ENCODE data around the gene BZW1. TPM values are rescaled to one million over a fixed set of nuclear protein-coding genes. Genes with fewer than 3 reads are reported as not detected.

Gene BZW1
- 222 and 358 TPM in 2 replicates for total RNA-seq
- polyA plus RNA-seq (2012): 133 TPM

- peak; percentile 98 for DNase-seq (ENCODE audit: low read depth)
Measured at GRCh38 chr2:200811333-200812121, at the start of gene BZW1. Gene BZW1, plus strand, starts transcription at chr2:200811910. Its CDS starts 1,308 bp downstream, at chr2:200813218.

GRCh38 chr2:200762127-200762526 lies 49.6 kb upstream of the BZW1 start:
- peak; percentile 58 for DNase-seq (ENCODE audit: low read depth)

GRCh38 chr2:200763422-200763821 lies 48.3 kb upstream of the BZW1 start:
- no peak for DNase-seq (ENCODE audit: low read depth)

- peak; percentile 76 for DNase-seq (ENCODE audit: low read depth)
Measured at GRCh38 chr2:200765139-200765951, 46.4 kb upstream of the BZW1 start.

GRCh38 chr2:200765995-200766660 lies 45.6 kb upstream of the BZW1 start:
- DNase-seq (ENCODE audit: low read depth): peak; percentile 59

- DNase-seq (ENCODE audit: low read depth): no peak
Measured at GRCh38 chr2:200767111-200767885, 44.4 kb upstream of the BZW1 start.

- DNase-seq (ENCODE audit: low read depth): no peak
Measured at GRCh38 chr2:200770847-200771246, 40.9 kb upstream of the BZW1 start.

- no peak for DNase-seq (ENCODE audit: low read depth)
Measured at GRCh38 chr2:200772620-200773019, 39.1 kb upstream of the BZW1 start.

GRCh38 chr2:200773083-200773482 lies 38.6 kb upstream of the BZW1 start:
- DNase-seq (ENCODE audit: low read depth): no peak

- no peak for DNase-seq (ENCODE audit: low read depth)
Measured at GRCh38 chr2:200774920-200775319, 36.8 kb upstream of the BZW1 start.

- DNase-seq (ENCODE audit: low read depth): no peak
Measured at GRCh38 chr2:200777275-200777674, 34.4 kb upstream of the BZW1 start.

GRCh38 chr2:200778038-200778437 lies 33.7 kb upstream of the BZW1 start:
- no peak for DNase-seq (ENCODE audit: low read depth)

GRCh38 chr2:200779214-200779613 lies 32.5 kb upstream of the BZW1 start:
- no peak for DNase-seq (ENCODE audit: low read depth)

- no peak for DNase-seq (ENCODE audit: low read depth)
Measured at GRCh38 chr2:200781616-200782015, 30.1 kb upstream of the BZW1 start.

GRCh38 chr2:200782251-200782650 lies 29.5 kb upstream of the BZW1 start:
- no peak for DNase-seq (ENCODE audit: low read depth)

GRCh38 chr2:200784215-200784614 lies 27.5 kb upstream of the BZW1 start:
- DNase-seq (ENCODE audit: low read depth): no peak

- DNase-seq (ENCODE audit: low read depth): no peak
Measured at GRCh38 chr2:200786423-200786822, 25.3 kb upstream of the BZW1 start.

GRCh38 chr2:200786826-200787225 lies 24.9 kb upstream of the BZW1 start:
- peak; percentile 16 for DNase-seq (ENCODE audit: low read depth)

GRCh38 chr2:200787351-200788120 lies 24.2 kb upstream of the BZW1 start:
- DNase-seq (ENCODE audit: low read depth): peak; percentile 58

GRCh38 chr2:200788121-200788718 lies 23.5 kb upstream of the BZW1 start:
- no peak for DNase-seq (ENCODE audit: low read depth)
